Activated naive CD4-positive, alpha-beta T cell treated with anti-CD3 and anti-CD28 coated beads, Interleukin-2, amount 50 U/mL, for 72 hours (primary cell): ENCODE measurements around the gene KATNAL1. TPM values are rescaled to one million over a fixed set of nuclear protein-coding genes. Genes with fewer than 3 reads are reported as not detected.

Experiments used
- ATAC-seq, 2 donors: fragments of 150-1000 bp; cut with Tn5 transposase; 2 replicates each; pipeline ENCODE4 v1.10.0; 2021; ENCODE audit warnings: mild to moderate bottlenecking in 2 of 2, moderate library complexity in 2 of 2
- DNase-seq, 2 donors: peaks; one replicate each; pipeline ENCODE4 v3.0.0; 2021 to 2022; ENCODE audit warnings: low spot score in 2 of 2
- H3K27ac Mint-ChIP-seq, 2 donors: one replicate each; pipeline ENCODE4 v1.8.0; 2022; ENCODE audit warnings: mild to moderate bottlenecking in 2 of 2, mixed read lengths in 2 of 2
- H3K36me3 Mint-ChIP-seq, 2 donors: one replicate each; pipeline ENCODE4 v1.8.0; 2022; ENCODE audit warnings: mixed read lengths in 2 of 2
- H3K9me3 Mint-ChIP-seq, 2 donors: one replicate each; pipeline ENCODE4 v1.8.0; 2022; ENCODE audit warnings: mixed read lengths in 2 of 2
- total RNA-seq, 2 donors: library from RNA; stranded (reverse); gene quantifications; one replicate each; pipeline ENCODE4 v1.2.3, GENCODE V29; 2022

Gene KATNAL1
- total RNA-seq: 10 to 100 TPM; 17.4 to 19.1 TPM

DNA sequence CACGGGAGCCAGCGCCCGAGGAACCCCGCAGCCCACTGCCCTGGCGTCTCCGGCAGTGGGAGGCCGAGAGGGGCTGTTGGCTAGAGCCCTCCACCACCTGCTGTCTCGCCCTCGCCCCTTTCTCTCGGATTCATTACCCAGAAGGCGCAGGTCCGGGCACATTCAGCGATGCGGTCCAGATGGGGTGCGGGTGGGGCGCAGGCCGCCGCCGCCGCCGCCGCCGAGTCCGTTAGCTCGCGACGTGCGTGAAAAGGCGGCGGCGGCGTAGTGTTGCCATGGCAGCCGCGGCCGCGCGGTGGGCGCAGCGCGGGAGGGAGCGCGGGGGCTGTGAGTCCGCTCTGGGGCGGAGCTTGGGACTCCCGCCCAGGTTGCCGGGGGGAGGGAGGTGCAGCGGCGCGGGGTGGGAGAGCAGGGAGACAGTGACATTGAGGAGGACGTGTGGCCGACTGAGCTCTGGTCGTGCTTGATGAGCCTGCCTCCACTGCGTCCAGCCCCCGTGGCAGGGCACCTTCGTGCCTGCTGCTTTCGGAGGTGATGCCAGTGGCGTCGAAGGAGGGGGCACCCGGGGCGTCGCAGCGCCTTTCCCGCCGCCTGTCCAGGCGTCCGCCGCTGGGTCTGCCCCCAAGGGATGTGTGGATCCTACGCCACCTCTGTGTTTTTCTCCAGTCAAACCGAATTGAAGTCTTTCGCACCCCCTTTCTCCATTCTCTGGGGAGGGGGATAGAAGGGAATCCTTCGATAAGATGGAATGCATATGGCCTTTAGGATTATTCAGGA, at the start of gene KATNAL1:
Gene KATNAL1 (minus strand): TSS at position 358 of the 777 bp plus-strand sequence. CDS start 23,774 bp downstream, outside the sequence.
- ATAC-seq: peak; percentile 66 to 74
- Mint-ChIP-seq H3K27ac (peak within 1 kb of the TSS; percentile 70 to 71), H3K9me3 (no peaks in the 10 kb centered on the region), H3K36me3 (no peaks in the 10 kb centered on the region)
- peak in 1 of 2 donors; percentile 64 for DNase-seq

DNA sequence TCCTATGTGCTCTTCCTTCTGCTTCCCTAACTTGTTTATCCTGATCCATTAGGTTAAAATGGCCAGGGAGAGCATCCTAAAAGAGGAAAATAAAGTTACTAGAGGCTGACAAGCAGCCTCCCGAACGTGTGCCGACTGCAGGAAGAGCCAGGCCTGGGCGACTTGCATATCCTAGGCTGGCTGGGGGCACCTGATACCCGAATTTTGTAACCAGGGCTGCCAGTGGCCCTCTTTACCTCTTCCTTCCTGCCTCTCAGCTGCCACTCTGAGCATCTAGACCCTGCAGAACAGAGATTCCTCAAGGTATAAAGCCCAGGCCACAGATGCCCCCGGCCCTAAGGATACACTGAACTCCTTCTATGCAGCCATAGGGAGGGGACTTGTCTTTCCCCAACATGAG, 48.5 kb upstream of the KATNAL1 start:
- no peak for DNase-seq
- Mint-ChIP-seq H3K36me3 (peaks cover 8 to 16% of the 10 kb centered on the region in 2 donors), H3K27ac (peak overlapping the region in 1 of 2 donors; percentile 37), H3K9me3 (peaks cover 5 to 6% of the 10 kb centered on the region in 2 donors)
- ATAC-seq: no peak

DNA sequence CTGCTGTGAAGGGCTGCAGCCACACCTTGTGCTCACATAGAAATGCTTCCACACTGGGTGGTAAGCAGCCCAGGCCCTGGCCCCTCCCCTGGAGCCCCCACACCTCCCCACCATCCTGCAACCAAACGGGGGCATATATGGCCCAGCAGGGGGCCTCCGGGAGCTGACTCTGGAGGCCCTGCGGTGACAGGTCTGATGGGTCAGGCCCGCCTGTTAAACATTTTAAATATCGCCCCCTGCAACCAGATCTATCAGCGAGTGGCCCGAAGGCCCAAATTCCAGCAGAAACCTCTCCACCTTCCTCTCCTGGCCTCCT, 48.0 kb upstream of the KATNAL1 start:
- peak; percentile 46 to 67 for ATAC-seq
- no peak for DNase-seq
- Mint-ChIP-seq H3K27ac (peak overlapping the region in 1 of 2 donors; percentile 37), H3K36me3 (peaks cover 8 to 16% of the 10 kb centered on the region in 2 donors), H3K9me3 (peaks cover 5 to 6% of the 10 kb centered on the region in 2 donors)

DNA sequence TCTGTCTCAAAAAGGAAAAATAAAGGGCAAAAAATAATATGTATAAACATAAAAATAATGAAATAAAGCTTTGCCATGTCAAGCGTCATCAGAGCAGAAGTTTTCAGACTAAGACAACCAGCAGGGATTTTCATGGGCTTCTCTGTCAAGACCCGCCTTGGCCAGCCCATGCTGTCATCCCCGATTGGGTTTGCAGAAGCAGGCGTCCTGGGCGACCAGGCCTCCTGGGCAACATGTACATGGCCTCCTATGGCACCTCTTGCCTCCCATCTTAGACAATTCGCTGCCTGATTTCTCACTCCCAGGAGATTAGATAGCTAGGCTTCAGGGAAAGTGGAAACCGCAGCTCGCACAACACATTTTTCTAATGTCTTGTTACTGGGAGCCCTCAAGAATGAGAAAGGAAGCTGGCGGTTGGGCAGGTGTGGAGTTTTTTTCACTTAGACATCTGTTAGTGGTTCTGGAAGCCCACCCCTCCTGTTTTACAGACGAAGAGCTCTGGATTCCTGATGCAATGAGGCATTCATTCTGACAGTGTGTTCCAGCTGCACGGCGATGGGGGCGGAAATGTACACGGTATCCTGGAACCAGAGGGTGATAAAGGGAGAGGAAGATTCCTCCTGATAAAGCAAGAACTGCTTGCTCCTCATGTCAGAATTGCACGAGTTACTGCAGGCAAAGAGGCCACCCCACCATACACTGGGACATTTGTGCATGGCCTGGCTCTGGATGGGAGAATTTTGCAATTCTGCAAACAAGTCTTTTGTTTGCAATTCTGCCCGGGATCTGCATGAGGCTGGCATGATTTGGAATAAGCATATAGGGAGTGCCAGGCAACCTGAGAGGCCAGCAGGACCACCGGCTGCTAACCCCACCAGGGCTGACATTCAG, 47.4 kb upstream of the KATNAL1 start:
- peaks cover 5 to 6% of the 10 kb centered on the region in 2 donors for H3K9me3 Mint-ChIP-seq
- H3K27ac Mint-ChIP-seq: peak overlapping the region in 1 of 2 donors; percentile 17
- ATAC-seq (no peak), DNase-seq (no peak)
- peaks cover 8 to 16% of the 10 kb centered on the region in 2 donors for H3K36me3 Mint-ChIP-seq

DNA sequence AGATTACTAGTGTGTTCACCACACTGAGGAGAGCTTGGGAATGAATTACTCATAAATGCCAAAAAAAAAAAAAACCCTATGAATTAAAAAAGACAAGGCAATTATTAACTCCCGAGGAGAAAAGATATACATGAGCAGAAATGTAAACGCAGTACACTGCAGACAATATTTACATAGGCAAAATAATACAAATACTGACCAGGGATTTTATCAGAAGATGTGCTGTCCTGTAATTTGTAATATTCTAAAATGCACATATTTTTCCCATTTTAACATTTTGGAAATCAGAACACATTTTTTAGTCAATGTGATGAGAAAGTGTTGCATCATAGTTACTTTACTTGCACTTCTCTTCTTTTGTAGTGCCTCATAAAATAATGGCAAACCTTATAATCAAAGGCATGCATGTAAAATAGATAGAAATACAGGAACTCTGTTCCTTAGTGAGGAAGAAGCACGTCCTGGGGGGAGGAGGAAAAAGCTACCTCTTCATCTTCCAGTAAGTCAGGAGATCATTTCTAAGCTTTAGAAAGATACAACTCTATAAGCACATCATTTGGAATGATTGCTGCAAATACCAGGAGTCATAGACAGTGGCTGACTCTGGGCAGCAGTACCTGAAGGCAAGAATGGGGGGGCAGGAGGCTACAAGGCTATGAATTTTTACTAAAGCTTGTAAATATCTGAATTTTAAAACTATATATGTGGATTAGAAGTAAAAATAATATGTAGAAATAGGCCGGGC, 46.3 kb upstream of the KATNAL1 start:
- peaks cover 8 to 16% of the 10 kb centered on the region in 2 donors for H3K36me3 Mint-ChIP-seq
- H3K27ac Mint-ChIP-seq: peak overlapping the region in 1 of 2 donors; percentile 17
- DNase-seq (no peak), ATAC-seq (no peak)
- peaks cover 5 to 6% of the 10 kb centered on the region in 2 donors for H3K9me3 Mint-ChIP-seq

DNA sequence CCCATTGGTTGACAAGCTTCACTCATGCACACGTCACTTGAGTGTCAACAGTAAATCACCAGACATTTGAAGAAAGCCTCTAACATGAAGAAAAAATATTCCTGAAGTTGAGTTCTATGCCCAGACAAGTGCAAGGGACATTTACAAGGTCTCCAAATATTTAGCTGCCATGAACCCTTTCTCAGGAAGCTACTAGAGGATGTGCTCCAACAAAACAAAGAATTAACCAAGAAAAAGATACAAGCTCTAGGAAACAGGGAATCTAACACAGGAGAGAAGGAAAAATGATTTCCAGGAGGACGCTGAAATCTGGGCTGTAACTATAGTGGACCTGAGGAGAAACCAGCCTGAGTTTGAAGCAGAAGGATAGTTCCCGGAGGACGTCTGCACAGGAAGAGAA, 45.7 kb upstream of the KATNAL1 start:
- DNase-seq (no peak), ATAC-seq (no peak)
- no peak overlapping the region for H3K27ac Mint-ChIP-seq
- peaks cover 8 to 16% of the 10 kb centered on the region in 2 donors for H3K36me3 Mint-ChIP-seq
- H3K9me3 Mint-ChIP-seq: peaks cover 5 to 6% of the 10 kb centered on the region in 2 donors

DNA sequence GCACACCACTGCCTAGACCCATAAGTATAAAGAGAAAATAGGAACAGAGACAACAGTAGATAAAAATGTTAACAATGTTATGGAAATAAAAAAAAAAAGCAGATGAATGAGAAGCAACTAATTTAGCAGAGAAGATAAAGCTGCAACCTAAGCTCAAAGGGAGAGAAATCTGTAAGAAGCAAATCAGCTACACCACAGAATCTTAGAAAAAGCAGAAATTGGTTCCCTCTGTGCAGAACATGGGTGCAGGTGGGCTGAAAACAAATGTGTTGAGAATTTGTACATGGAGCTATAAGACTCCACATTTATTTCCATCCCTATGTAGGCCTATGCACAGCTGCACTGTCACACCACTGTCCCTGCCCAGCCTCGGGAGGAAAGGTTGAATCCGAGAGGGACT, 44.8 kb upstream of the KATNAL1 start:
- peaks cover 8 to 23% of the 10 kb centered on the region in 2 donors for H3K36me3 Mint-ChIP-seq
- ATAC-seq (no peak), DNase-seq (no peak)
- peaks cover 5 to 6% of the 10 kb centered on the region in 2 donors for H3K9me3 Mint-ChIP-seq
- H3K27ac Mint-ChIP-seq: no peak overlapping the region

DNA sequence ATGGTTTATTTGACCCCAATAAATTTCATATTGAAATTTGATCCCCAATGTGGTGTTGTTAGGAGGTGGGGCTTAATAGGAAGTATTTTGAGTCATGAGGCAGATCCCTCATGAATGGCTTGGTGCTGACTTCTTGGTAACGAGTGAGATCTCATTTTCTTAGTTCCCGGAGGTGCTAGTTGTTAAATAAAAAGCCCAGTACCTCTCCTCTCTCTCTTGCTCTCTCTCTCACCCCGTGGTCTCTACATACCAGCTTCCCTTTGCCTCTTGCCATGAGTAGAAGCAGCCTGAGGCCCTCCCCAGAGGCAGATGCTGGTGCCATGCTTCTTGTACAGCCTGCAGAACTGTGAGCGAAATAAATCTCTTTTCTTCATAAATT, 39.4 kb upstream of the KATNAL1 start:
- Mint-ChIP-seq H3K9me3 (no peaks in the 10 kb centered on the region), H3K27ac (peak overlapping the region; percentile 22 to 82), H3K36me3 (peaks cover 0 to 11% of the 10 kb centered on the region in 2 donors)
- DNase-seq (no peak), ATAC-seq (peak; percentile 57 to 71)

DNA sequence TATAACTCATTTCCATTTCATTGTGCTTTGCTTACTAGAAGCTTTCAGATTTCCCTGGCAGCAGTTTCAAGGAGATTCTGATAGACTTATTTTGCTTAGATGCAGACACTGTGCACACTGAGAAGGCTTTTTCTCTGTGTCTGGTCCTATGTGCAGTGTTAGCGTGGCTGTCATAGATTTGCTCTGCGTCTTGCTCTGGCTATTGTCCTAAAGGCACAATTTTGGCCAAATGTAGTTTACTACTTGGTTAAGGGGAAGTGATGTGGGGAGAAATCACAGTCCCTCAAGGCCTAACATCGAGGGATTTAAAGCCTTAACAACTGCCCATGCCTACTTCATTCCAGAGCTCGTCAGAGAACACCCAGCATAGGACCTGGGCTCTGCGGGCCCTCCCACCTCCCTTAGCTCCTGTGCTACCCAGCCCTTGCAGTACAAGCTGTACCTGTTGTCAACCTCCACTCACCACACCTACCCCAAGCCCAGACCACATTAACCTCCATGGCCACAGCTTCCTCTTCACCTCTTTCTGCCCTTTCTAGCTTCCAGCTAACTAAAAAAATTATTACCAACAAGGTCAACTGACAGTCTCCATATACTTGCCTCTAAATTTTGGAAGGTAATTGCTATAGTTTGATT, 38.9 kb upstream of the KATNAL1 start:
- H3K36me3 Mint-ChIP-seq: peaks cover 0 to 11% of the 10 kb centered on the region in 2 donors
- H3K9me3 Mint-ChIP-seq: no peaks in the 10 kb centered on the region
- H3K27ac Mint-ChIP-seq: peak overlapping the region in 1 of 2 donors; percentile 82

DNA sequence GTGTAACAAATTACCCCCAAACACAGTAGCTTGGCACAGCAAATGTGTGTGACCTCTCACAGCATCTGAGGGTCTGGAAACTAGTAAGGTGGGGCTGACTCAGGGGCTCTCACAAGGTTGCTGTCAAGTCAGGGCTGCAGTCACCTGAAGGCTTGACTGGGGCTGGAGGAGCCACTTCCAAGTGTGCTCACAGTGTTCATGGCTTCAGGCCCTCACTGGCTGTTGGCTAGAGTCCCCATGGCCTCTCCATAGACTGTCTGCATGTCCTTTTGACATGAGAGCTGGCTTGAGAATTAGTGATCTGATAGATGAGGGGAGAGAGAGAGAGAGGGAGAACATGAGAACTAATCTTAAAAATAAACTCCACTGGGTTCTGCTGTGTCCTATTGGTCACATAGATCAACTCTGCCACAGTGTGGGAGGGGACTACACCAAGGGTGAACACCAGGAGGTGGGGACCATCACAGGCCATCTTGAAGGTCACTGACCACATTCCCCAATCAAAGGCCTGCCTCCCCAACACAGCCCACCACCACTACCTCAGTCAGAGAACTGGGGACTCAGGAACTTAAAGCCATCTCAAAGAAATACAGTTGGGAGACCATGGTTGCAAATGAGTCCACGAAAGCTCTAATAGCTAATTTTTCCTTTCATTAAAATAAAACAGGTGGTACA, 38.2 kb upstream of the KATNAL1 start:
- Mint-ChIP-seq H3K36me3 (peaks cover 0 to 11% of the 10 kb centered on the region in 2 donors), H3K27ac (no peak overlapping the region), H3K9me3 (no peaks in the 10 kb centered on the region)
- no peak for ATAC-seq
- DNase-seq: no peak

More for the DNA sequence above, 38.9 kb upstream of the KATNAL1 start:
- DNase-seq: peak in 1 of 2 donors; percentile 50
- ATAC-seq: peak; percentile 93 to 95

DNA sequence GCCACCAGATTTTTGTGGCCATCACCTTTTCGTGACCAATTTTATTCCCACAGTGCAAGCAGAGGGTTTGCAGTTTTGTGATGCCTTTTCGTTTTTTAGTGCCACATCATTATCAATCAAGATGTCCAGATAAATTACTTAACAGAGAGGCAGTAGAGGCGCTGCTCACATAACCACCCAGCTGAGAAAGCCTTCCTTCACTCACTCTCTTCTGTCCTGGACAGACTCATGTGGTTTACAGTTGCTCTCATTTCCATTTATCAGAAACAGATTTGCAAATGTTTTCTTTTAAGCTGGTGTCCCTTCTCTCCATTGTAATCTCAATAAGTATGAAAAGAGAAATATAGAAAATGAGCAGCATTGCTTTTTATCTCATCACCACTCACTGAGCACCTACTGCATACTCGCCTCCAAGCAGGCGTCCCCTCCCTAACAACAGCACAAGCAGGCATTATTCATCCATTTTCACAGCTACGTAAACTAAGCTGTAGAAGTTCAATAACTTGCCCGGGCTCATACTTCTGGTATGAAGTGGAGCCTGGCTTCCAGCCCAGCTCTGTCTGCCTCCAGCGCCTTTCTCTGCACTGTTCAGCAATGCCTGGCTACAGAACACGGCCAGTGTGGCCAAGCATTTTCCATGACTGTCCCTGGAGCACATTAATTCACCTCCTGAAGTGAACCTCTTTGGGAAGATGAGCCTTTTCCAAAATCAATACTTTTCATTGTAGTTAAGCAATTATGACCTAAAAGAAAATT, 34.6 kb upstream of the KATNAL1 start:
- DNase-seq (no peak), ATAC-seq (no peak)
- Mint-ChIP-seq H3K27ac (no peak overlapping the region), H3K9me3 (no peaks in the 10 kb centered on the region), H3K36me3 (peaks cover 0 to 3% of the 10 kb centered on the region in 2 donors)

DNA sequence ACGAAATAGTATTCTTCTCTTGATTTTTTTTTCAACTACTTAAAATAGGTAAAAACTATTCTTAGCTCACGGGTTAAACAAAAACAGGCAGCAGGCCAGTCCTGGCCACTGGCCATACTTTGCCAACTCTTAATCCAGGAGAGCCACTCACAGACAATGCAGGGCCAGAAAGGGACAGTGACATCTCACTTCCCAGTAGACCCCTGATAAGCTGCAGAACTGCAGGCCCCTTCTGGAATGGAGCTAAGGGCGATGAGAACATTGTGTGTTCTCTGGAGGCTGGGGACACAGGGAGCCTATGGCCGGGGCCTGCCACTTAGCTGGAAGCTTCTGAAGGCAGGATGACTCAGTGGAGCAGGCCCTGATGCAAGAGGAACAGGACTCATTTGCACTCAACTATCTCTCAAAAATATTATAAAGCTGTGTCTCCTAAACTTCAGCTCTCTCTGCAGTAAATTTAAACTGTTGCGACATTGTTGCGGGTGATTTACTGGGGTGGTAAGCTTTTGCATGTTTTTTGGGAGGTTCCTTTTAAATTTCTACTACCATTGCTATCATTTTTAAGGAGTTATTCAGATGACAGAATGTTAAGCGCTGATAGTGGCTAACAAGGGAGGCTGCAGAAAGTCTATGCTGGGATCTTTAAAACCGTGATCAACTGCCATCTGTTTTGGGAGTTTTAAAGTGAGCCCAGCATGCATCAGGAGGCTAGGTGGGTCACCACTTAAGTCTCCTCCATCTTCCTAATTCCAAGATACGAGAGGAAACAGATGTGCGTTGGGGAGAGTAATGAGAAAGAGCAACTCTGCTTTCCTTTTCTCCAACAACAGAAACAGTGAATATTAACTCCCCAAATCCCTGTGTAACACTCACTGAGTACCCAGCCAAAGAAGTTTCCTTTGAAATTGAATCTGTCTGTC, 33.2 kb upstream of the KATNAL1 start:
- H3K36me3 Mint-ChIP-seq: no peaks in the 10 kb centered on the region
- DNase-seq: no peak
- ATAC-seq: no peak
- H3K9me3 Mint-ChIP-seq: no peaks in the 10 kb centered on the region
- H3K27ac Mint-ChIP-seq: no peak overlapping the region

DNA sequence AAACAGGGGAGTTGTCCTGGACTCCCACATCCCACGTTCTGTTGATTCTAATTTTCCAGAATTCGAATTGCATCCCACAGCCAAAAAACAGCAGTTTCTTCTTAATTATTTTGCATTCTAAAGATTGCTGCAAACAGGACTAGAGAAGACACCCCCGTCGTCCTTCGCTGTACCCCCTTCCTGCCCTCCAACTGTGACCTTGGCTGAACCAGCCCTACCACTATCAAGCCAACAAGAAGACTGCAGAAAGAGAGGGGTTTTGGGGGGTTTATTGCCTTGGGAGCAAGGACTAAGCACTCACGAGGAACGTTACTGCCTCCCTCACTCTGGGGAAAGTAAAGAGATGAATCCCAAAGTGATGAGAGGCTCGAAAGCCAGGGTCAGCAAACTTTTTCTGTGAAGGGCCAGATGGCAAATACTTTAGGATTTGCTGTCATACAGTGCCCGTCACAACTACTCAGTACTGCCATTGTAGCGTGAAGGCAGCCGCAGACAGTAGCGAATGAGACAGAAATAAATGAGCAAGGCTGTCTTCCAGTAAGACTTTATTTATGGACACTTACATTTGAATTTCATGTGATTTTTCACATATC, 32.5 kb upstream of the KATNAL1 start:
- Mint-ChIP-seq H3K9me3 (no peaks in the 10 kb centered on the region), H3K27ac (no peak overlapping the region), H3K36me3 (no peaks in the 10 kb centered on the region)
- no peak for ATAC-seq
- no peak for DNase-seq

DNA sequence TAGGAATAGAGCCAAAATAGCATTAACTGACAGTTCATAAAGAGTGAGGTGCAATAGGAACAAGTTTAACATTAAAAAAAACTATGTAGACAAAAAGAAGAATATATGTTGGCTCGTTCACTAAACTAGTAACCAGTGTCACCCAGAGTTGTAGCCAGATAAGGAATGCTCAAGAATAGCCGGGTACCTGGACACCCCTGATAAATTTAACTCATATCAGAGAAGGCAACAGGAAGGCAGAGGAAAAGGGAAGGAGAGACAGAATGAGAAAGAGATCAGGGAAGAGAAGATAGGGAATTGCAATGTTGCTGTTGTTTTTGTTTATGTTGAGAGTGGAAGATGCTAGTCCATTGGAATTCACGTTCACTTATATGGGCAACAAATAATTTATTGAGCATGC, 31.6 kb upstream of the KATNAL1 start:
- Mint-ChIP-seq H3K36me3 (no peaks in the 10 kb centered on the region), H3K27ac (no peak overlapping the region), H3K9me3 (no peaks in the 10 kb centered on the region)
- DNase-seq: no peak
- ATAC-seq: no peak
